Lower lobe of right lung (tissue), 2 donors: ENCODE results near the gene ABCA4. TPM values are rescaled to one million over a fixed set of nuclear protein-coding genes. Genes with fewer than 3 reads are reported as not detected.
"Not testable (repeated sequence)": the region's sequence is repeated elsewhere in the genome, so short reads cannot be mapped to it uniquely, and the experiment has no call there.

Source experiments
- ATAC-seq, 2 donors: fragments of 200-7000 bp; cut with Tn5 transposase; one replicate each; pipeline ENCODE4 v1.9.1; 2020 to 2022; ENCODE audit warnings: mild to moderate bottlenecking in 2 of 2, moderate library complexity in 2 of 2
- DNase-seq: peaks from one replicate; pipeline ENCODE4 v3.0.0-alpha.2; 2020
- H3K27ac ChIP-seq: fragments of 200-600 bp; one replicate; pipeline ENCODE4 v1.8.0; 2022
- H3K27me3 ChIP-seq: fragments of 200-600 bp; one replicate; pipeline ENCODE4 v1.8.0; 2022; ENCODE audit warnings: low read depth
- H3K36me3 ChIP-seq: fragments of 200-600 bp; one replicate; pipeline ENCODE4 v1.8.0; 2022; ENCODE audit warnings: mild to moderate bottlenecking
- H3K4me1 ChIP-seq: fragments of 200-600 bp; one replicate; pipeline ENCODE4 v1.8.0; 2022
- H3K4me3 ChIP-seq: fragments of 200-600 bp; one replicate; pipeline ENCODE4 v1.8.0; 2022; ENCODE audit warnings: mild to moderate bottlenecking
- H3K9me3 ChIP-seq: fragments of 200-600 bp; one replicate; pipeline ENCODE4 v1.8.0; 2022
- CTCF ChIP-seq: fragments of 200-600 bp; IDR thresholded peaks from one replicate; pipeline ENCODE4 v1.8.0; 2022; ENCODE audit warnings: antibody characterized with exemption, mild to moderate bottlenecking
- intact Hi-C: fragments of 100-400 bp; cut with DNase I; formaldehyde crosslinking; loops from one replicate; pipeline ENCODE4 v1.11.0; 2022
- total RNA-seq: library from RNA; stranded (reverse); fragmentation: NEBNext Ultra II Directional; extraction: Animal tissue kit (Norgen Biotek cat#: 25700); gene quantifications from one replicate; pipeline ENCODE4 v1.2.1, GENCODE V29; 2021
- donor health status: DM: no; HTN: yes; CAD: no; lungs with severe emphysema.

The ABCA4 gene
- total RNA-seq, 1 donor from 2014 or later, result 1.9 TPM

GRCh38 chr1:93991271-93991670, 129.7 kb downstream of the ABCA4 start:
- H3K36me3 ChIP-seq, result no peaks in the 10 kb centered on the region
- no peaks in the 10 kb centered on the region for H3K27me3 ChIP-seq
- intact Hi-C loops, result no loop called here
- peaks cover 8% of the 10 kb centered on the region for H3K4me1 ChIP-seq
- H3K9me3 ChIP-seq, result no peaks in the 10 kb centered on the region
- H3K27ac ChIP-seq, result no peak overlapping the region
- no peak overlapping the region for H3K4me3 ChIP-seq
- ATAC-seq (no peak), DNase-seq (no peak)
- no peak for TF ChIP-seq CTCF

- H3K27ac ChIP-seq, H3K9me3 ChIP-seq, H3K4me1 ChIP-seq, H3K36me3 ChIP-seq, H3K27me3 ChIP-seq, ATAC-seq, DNase-seq, intact Hi-C loops, H3K4me3 ChIP-seq: not testable (repeated sequence)
Observed at GRCh38 chr1:93990477-93990876, 130.5 kb downstream of the ABCA4 start.

- Histone ChIP-seq H3K4me1 (peaks cover 8% of the 10 kb centered on the region), H3K4me3 (no peak overlapping the region), H3K9me3 (no peaks in the 10 kb centered on the region), H3K36me3 (no peaks in the 10 kb centered on the region), H3K27ac (no peak overlapping the region), H3K27me3 (no peaks in the 10 kb centered on the region)
- ATAC-seq (peak in 1 of 2 donors; percentile 44), DNase-seq (no peak)
- TF ChIP-seq CTCF, result no peak
- intact Hi-C loops, result no loop called here
Observed at GRCh38 chr1:93990010-93990409, 130.9 kb downstream of the ABCA4 start.

GRCh38 chr1:93989601-93990000, 131.3 kb downstream of the ABCA4 start:
- intact Hi-C loops, result no loop called here
- Histone ChIP-seq H3K36me3 (no peaks in the 10 kb centered on the region), H3K4me3 (no peak overlapping the region), H3K4me1 (peaks cover 8% of the 10 kb centered on the region), H3K27me3 (no peaks in the 10 kb centered on the region), H3K9me3 (no peaks in the 10 kb centered on the region), H3K27ac (no peak overlapping the region)
- no peak for DNase-seq
- ATAC-seq, result no peak
- no peak for TF ChIP-seq CTCF

GRCh38 chr1:93988634-93989350, 132.2 kb downstream of the ABCA4 start:
- Histone ChIP-seq H3K4me1 (peaks cover 8% of the 10 kb centered on the region), H3K4me3 (no peak overlapping the region), H3K27me3 (no peaks in the 10 kb centered on the region), H3K36me3 (no peaks in the 10 kb centered on the region), H3K27ac (no peak overlapping the region), H3K9me3 (no peaks in the 10 kb centered on the region)
- TF ChIP-seq CTCF, result no peak
- DNase-seq (no peak), ATAC-seq (peak in 1 of 2 donors; percentile 46)
- intact Hi-C loops, result no loop called here

- no peak overlapping the region for H3K27ac ChIP-seq
- TF ChIP-seq CTCF, result no peak
- ATAC-seq (no peak), DNase-seq (no peak)
- H3K4me1 ChIP-seq, result peaks cover 5% of the 10 kb centered on the region
- H3K4me3 ChIP-seq, result no peak overlapping the region
- H3K9me3 ChIP-seq, result no peaks in the 10 kb centered on the region
- no peaks in the 10 kb centered on the region for H3K27me3 ChIP-seq
- H3K36me3 ChIP-seq, result no peaks in the 10 kb centered on the region
- intact Hi-C loops, result no loop called here
Observed at GRCh38 chr1:93981274-93981667, 139.7 kb downstream of the ABCA4 start.
